GM18870 (cell line): Measurements from ENCODE around the gene UGT8.
A peak's percentile ranks its signal among the peaks of the same experiment; 100 is the strongest.
"Not testable (repeated sequence)": the region's sequence is repeated elsewhere in the genome, so short reads cannot be mapped to it uniquely, and the experiment has no call there.

ENCODE experiments used
- ATAC-seq: cut with Tn5 transposase; IDR thresholded peaks from one replicate; pipeline ENCODE4 v1.9.1; 2021; ENCODE audit warnings: moderate library complexity; ENCODE audit not compliant: unreplicated experiment

Gene UGT8

GRCh38 chr4:114601304-114602052, 2.9 kb downstream of the UGT8 start:
- peak; percentile 40 for ATAC-seq

- ATAC-seq: peak; percentile 95
Measured at GRCh38 chr4:114603497-114603896, 4.9 kb downstream of the UGT8 start.

GRCh38 chr4:114606245-114606644, 7.6 kb downstream of the UGT8 start:
- ATAC-seq: no peak

- ATAC-seq: no peak
Measured at GRCh38 chr4:114607056-114607455, 8.4 kb downstream of the UGT8 start.

GRCh38 chr4:114613560-114613959, 15.0 kb downstream of the UGT8 start:
- ATAC-seq: no peak

- ATAC-seq: peak; percentile 87
Measured at GRCh38 chr4:114615435-114615834, 16.8 kb downstream of the UGT8 start.

- not testable (repeated sequence) for ATAC-seq
Measured at GRCh38 chr4:114616036-114616435, 17.4 kb downstream of the UGT8 start.

- no peak for ATAC-seq
Measured at GRCh38 chr4:114626196-114626595, 27.6 kb downstream of the UGT8 start.

- no peak for ATAC-seq
Measured at GRCh38 chr4:114636192-114636935, 37.8 kb downstream of the UGT8 start.

GRCh38 chr4:114642173-114642780, 43.7 kb downstream of the UGT8 start:
- ATAC-seq: no peak

- ATAC-seq: no peak
Measured at GRCh38 chr4:114649908-114650307, 51.3 kb downstream of the UGT8 start.

- ATAC-seq: no peak
Measured at GRCh38 chr4:114653675-114654074, 55.1 kb downstream of the UGT8 start.

GRCh38 chr4:114654592-114654991, 56.0 kb downstream of the UGT8 start:
- ATAC-seq: no peak

- ATAC-seq: no peak
Measured at GRCh38 chr4:114658179-114658578, 59.6 kb downstream of the UGT8 start.

- ATAC-seq: no peak
Measured at GRCh38 chr4:114658776-114659175, 60.2 kb downstream of the UGT8 start.

- peak; percentile 96 for ATAC-seq
Measured at GRCh38 chr4:114659386-114660008, 60.9 kb downstream of the UGT8 start.

GRCh38 chr4:114663083-114663482, 64.5 kb downstream of the UGT8 start:
- ATAC-seq: no peak

- ATAC-seq: no peak
Measured at GRCh38 chr4:114668577-114668976, 70.0 kb downstream of the UGT8 start.

GRCh38 chr4:114670733-114671132, 72.1 kb downstream of the UGT8 start:
- ATAC-seq: not testable (repeated sequence)

- no peak for ATAC-seq
Measured at GRCh38 chr4:114673306-114673705, 74.7 kb downstream of the UGT8 start.

- ATAC-seq: no peak
Measured at GRCh38 chr4:114674080-114674479, 75.5 kb downstream of the UGT8 start.
